ENCODE measurements around the gene GRN. TPM values are rescaled to one million over a fixed set of nuclear protein-coding genes. Genes with fewer than 3 reads are reported as not detected.
A peak's percentile ranks its signal among the peaks of the same experiment; 100 is the strongest.
"Not testable (repeated sequence)": the region's sequence is repeated elsewhere in the genome, so short reads cannot be mapped to it uniquely, and the experiment has no call there.

GRN gene
- polyA plus RNA-seq, 1 donor = 236 TPM

DNA sequence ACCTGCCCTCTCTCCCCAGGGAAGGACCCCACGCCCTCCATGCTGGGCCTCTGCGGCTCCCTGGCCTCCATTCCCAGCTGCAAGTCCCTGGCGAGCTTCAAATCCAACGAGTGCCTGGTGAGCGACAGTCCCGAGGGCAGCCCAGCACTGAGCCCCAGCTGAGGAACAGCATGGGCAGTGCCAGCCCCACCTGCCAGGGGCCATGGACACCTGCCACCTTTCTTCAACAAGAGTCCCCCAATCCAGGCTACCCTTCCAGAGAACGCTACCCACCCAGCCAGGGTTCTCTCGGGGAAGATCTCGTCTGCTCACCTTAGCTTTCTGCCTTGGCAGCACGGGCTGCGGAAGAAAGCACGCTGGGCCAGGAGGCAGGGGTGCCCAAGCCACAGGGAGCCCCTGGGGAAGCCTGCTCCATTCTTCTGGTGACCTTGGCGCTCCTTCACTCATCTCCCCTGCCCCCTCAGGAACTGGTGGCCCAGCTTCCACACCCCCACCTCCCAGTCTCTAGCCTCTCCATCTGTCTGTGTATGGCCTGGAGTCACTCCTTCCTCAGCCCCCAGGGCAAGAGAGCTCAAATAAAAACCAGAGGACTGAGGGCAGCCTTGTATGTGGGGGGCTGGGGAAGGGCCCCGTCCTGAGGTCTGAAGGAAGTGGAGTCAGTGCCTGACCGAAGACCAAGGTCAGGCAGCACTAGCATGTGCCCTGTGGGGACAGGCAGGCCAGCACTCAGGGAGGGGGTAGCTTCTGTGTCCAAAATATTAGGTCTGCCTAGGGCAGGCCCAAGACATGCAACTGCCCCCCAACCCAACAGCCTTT lies 26.8 kb upstream of the GRN start:
- no peak for DNase-seq

DNA sequence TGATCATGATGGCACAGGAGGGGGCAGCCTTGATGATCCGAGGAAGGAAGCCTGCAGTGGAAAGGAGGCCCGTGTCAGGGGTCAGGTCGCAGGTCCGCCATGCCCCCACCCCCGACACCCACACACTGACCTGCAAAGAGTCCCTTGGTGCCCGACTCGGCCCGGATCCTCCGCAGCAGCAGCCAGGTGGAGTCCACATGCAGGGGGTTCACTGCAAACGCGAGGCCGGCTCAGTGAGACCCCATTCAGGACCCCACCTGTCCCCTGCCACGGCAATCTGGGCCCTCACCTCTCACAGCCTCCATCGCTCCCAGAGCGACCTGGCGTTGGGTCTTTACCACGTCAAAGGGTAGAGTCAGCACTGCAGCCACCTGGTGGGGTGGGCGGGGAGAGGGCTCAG lies 25.0 kb upstream of the GRN start:
- no peak for DNase-seq

DNA sequence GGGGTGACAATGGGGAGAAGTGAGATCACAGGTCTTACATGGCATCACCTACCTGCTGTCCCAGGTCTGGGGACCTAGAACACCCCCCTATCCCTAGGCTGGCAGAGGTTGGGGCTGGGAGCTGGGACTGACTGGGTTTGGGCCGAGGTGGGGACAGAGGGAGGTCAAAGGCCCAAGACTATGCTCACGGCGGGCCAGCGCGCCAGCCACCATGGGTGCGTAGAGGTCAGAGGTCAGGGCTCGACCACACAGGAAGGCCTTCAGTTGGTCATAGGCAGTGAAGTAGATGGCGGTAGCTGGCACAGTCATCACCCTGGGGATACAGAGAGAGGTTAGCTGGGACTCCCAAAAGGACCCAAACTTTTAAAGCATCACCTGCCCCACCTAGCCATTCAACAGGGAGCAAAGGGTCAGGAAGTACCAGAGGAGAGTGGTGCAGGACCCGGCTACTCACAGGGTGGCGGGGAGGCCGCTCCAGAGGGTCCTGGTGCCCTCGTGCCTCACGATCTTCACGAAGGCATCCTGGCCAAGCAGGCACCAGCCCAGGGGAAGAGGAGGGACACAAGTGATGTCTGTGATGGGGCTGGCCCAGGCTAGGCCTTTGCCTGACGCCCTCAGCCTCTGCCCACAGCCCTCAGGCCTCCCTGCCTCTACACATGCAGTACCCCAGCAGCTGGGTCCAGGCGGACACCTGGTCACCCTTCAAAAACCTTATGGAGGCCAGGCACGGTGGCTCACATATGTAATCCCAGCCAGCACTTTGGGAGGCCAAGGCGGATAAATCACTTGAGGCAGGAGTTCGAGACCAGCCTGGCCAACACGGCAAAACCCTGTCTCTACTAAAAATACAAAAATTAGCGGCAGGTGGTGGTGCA lies 23.6 kb upstream of the GRN start:
- DNase-seq = no peak

DNA sequence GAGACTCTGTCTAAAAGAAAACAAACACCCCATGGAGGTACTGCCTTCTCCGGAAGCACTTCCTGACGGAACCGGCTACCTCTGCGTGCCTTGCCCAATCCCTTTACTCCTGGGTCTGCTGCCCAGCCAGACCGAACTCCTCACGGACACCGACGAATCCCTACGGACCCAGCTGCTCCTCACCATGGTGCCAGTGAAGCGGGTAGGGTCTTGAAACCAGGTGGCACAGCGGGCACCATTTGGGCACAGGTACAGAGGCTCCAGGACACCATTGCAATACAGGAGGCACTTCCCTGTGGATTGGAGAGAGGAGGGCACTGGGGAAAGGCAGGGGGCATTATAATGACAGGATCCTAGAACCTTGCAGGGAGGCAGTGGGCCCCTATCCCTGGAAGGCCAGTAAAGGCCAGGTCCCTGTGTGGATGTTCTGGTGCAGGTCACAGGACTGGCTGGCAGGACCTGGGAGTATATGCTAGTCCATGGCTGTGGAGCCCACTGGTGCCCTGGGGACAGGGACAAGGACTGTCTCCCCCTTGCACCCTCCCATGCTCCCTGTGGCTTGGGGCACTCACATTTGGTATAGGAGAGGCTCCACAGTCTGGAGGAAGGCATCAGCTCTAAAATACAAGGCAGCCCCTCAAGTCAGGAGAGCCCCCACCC lies 22.7 kb upstream of the GRN start:
- DNase-seq = no peak

DNA sequence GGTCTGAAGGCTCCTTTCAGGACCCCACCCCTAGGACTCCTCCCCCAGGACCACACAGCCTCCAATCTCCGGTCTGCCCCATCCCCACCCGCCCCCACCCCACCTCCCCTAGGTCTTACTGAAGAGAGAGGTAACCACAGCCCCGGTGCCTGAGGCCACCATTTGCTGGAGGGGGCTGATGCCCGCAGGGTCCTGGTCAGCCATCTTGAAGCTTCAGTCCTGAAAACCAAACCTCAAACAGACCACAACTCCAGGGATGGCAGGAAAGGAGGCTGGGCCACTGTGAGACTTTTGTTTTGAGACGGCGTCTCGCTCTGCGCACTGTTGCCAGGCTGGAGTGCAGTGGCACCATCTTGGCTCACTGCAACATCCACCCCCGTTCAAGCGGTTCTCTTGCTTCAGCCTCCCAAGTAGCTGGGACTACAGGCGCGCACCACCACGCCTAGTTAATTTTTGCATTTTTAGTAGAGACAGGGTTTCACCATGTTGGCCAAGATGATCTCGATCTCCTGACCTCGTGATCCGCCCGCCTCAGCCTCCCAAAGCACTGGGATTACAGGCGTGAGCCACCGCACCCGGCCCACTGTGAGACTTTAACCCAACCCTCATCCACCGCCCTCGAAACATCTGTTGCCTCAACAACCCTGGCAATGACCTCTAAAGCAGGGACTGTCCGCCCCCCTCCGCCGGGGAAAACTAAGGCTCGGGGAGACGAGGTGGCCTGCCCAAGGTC lies 21.6 kb upstream of the GRN start:
- no peak for DNase-seq

DNA sequence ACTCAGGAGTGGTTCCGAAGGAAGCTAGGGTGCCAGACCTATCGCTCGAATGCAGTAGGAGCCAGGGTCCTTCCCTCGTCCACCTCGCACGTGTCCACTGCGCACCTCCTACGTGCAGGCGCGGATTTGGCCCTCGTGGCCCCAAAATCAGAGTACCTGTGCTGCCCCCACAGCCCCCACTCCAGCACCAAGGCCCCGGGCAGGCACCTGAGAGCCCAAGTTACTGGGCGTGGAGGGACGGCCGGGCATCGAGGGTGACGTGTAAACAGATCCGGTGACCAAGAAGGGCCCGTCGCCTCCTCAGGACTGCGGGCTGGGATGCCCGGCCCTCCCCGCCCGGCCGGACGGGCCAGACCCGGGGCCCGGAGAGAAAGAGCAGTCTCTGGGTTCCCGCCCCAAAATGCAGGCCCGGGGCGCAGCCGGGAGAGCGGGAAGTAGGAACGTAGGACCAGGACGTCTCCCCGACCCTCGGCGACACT lies 21.0 kb upstream of the GRN start:
- DNase-seq = no peak

DNA sequence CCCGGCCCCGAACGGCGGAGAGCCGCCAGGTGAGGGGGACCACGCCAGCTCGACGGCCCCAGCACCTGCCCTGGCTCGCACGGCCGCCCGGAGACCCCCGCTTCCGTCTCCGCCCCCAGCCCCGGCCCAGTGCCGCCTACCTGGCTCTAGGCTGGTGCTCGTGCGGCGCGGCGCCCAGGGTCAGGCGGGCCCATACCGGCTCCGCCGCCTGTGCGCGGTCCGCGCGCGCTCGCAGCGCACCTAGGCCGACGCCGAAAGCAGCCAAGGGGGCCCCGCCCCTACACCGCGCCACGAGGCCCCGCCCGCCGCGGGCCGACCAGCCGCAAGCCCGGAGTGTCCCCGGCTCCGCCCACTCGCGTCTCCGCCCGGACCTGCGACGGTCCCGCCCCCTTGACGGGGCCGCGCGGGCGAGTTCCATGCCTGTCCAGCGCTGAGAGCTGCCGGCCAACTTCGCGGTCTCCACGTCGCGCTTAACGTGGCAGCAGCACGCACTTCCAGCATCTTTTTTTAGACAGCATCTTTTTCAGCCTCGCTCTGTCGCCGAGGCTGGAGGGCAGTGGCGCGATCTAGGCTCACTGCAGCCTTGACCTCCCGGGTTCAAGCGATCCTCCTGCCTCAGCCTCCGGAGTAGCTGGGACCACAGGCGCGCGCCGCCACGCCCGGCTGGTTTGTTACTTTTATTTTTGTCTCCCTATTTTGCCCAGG lies 20.4 kb upstream of the GRN start, which contains the start of gene SLC25A39:
TSS of gene SLC25A39 (minus strand) at position 253 of the 705 bp plus-strand sequence. CDS start 1,261 bp downstream, outside the sequence.
- DNase-seq = peak; percentile 93

DNA sequence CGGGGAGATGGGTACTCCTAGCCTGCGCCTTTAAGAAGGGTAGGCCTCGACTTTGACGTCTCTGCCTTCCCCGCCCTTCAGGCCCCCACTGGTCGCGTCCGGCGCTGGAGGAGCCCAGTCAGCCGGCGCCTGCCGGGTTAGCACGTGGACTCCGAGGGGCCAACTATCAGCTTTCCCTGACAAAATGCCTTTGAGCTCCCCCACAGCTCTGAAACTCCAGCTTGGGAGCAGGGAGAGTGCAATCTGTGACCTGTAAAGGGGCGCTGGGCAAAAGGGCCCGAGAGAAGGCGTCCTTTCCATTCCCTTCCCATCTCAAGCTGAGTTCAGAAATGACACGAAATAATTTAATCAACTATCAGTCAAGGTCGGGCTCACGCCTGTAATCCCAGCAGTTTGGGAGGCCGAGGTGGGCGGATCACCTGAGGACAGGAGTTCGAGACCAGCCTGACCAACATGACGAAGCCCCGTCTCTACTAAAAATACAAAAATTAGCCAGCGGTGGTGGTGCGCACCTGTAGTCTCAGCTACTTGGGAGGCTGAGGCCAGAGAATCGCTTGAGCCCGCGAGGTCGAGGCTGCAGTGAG lies 18.1 kb upstream of the GRN start:
- peak; percentile 94 for DNase-seq

DNA sequence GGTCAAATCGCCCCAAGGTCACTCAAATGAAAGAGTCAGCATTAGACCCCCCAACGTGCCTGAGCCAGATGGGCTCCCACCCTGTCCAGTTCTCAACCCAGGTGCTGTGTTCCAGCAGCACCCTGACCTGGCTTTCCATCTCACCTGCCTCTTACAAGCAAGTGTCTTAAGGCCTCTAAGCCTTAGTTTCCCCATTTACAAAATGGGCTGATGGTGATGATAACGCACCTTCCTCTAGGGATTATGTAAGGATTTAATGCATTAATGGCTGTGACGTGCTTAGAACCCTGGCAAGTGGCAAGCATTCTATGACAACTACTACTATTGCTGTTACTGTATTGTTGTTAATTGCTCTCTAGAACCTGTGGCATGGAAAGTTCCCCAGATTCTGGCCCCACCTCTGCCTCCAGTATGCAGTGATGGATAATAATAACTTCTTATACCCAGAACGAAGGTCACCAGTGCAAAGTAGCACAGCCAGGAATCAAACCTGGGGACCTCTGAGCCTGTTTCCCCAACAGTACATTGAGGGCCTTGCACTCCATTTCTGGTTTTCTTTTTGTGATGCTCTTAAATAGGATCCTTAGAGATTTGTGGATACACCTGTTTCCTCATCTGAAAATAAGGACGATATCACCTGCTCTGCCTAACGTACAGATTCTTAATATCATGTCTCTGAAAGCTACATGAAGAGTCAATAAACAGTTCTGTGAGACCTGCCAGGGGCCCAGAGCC lies 17.2 kb upstream of the GRN start:
- no peak for DNase-seq

DNA sequence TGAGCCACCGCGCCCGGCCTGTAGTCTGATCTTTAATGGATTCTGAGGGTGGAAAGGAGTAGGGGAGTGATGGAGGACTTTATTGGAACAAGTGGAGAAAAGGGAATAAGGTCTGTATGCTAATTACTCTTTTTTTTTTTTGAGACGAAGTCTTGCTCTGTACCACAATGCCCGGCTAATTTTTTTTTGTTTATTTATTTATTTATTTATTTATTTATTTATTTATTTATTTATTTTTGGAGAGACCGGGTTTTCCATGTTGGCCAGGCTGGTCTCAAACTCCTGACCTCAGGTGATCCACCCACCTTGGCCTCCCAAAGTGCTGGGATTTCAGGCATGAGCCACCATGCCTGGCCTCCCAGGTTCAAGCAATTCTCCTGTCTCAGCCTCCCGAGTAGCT lies 15.6 kb upstream of the GRN start:
- not testable (repeated sequence) for DNase-seq

DNA sequence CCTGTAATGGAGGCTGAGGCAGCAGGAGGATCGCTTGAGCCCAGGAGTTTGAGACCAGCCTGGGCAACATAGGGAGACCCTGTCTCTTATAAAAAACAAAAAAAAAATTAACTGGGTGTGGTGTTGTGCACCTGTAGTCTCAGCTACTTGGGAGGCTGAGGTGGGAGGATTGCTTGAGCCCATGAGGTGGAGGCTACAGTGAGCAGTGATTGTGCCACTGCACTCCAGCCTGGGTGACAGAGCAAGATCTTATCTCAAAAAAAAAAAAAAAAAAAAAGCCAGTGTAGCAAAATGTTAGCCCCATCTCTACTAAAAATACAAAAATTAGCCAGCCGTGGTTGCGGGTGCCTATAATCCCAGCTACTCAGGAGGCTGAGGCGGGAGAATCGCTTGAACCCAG lies 14.8 kb upstream of the GRN start:
- DNase-seq = not testable (repeated sequence)

DNA sequence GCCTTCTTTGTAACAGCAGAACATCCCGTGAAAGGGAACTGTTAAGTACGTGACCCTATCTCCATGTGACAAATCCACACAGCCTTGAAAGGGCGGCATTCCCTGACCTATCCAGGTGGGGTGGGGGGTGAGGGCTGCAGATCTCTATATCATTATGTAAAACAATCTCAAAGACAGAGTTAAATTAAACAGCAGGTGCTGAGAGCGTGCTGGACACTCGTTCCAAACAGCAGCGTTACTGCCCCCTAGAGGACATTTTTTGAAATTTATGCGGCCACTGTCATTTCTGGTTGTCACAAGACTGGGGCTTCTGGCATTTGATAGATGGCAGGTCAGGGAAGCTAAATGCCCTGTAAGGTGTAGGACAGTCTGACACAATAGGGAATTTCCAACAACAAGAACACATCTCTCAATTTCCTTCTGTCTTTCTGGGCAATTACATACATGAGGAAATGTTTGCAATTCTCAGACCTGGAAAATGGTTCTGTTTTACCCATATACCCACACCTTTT lies 13.8 kb upstream of the GRN start:
- no peak for DNase-seq

DNA sequence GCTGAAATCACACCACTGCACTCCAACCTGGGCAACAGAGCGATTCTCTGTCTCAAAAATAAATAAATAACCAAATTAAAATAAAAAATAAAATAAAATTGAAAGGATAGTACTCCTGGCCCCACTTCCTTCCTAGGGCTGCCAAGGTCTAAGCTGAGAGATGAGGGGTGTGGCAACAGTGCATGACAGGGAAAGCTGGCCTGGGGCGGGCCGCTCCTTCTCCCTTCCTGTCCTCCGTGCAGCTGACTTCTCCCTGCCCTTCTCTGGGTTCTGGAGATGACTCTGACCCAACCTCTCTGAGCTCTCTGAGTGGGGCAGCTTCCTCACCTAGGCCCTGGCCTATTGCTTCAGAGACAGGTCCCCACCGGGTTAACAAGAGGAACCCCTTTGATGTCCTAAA lies 11.7 kb upstream of the GRN start:
- DNase-seq = no peak

DNA sequence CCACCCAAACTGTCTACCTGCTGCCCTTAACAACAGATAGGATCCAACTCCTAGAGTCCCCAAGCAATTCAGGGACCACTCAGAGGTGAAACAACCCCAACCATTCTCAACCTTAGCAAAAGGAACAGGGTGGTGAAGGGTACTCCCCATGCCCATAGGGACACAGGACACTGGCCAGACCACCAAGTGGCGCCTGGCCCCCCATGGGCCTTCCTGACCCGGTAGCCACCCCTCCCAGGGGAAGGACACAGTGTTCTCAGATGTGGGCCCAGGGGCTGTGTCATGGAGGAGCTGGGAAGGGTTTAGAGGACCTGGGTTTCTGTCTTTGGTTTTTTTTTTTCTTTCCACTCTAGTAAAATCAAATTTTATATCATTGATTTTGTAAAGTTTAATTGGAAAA lies 10.8 kb upstream of the GRN start:
- DNase-seq = no peak

DNA sequence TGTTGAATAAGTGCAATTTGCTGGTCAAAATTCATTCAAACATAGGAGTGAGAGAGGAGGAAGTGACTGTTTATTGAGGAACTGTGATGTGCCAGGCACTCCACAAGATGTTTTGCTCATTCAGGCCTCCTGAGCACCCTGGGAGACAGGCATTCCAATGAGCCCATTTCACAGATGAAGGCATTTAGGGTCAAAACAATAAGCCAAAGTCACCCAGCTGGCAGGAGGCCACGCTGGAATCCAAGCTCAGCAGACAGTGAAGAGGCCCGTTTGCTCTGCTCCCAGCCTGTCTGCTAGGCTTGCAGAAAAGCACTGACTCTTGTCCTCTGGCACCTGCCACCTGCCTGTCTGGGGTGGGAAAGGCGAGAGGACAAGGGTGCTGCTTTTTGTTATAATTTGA lies 10.4 kb upstream of the GRN start:
- DNase-seq = no peak

DNA sequence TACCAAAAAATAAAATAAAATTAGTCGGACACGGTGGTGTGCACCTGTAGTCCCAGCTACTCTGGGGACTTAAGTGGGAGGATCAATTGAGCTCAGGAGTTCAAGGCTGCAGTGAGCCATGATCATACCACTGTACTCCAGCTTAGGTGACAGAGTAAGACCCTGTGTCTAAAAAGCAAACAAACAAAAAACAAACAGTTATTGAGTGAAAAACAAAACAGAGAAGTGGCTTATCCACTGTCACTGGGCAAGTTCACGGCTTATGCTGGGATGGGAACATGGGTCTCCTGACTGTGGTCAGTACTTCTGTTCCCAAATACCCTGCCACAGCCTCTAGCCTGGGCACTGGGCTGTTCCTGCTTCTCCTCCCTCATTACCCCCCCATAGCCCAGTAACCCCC lies 9.5 kb upstream of the GRN start:
- DNase-seq = no peak

DNA sequence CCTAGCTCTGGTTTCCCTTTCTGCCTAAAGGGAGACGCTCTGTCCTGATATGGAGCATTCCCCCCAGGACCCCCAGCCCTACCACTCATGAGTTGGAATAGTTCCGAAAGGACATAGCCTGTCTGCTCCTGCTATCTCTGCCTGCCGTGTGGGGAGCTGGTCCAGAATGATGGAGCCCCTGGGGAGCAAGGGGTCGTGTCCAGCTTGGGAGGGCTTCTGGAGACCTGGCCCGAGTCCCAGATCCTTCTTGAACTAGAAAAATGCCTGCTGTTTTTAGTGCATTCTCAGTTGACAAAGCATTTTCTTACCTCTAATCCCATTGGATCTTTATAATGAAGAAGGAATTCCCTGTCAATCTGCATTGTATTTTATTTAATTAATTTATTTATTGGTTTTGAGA lies 9.1 kb upstream of the GRN start:
- DNase-seq = no peak

DNA sequence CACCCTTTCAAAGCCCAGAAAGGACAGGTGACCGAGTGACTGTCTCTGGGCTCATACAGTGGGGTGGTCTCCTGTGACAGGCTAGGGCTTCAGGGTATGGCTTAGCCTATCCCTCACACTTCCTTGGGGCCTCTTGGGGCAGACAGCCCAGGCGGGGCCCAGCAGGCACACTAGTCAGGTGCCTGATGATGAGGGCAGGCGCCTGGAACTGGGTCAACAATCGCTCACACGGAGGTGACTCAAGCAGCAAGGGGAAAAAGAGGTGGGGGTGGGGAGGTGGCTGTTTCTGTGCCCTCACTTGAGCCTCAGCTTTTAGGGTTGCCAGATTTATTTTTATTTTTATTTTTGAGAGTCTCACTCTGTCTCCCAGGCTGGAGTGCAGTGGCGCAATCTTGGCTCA lies 6.4 kb upstream of the GRN start:
- no peak for DNase-seq

DNA sequence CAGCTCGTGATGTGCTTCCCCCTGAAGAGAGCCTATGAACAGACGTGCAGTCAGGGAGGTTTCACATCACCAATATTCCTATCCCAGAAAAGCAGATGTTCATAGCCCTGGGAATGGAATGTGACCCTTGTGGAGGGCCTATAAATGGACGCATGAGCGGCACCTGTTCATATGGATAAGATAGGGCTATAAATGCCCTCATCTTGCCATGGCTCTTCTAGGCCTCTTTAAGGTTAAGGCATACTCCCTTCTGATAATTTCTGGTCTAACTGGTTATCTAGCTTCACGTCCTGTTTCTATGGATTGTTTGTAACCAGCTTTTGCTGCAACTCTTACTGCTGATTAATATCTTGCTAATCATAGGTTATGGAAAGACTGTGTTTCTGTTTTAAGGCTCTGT lies 4.5 kb upstream of the GRN start:
- not testable (repeated sequence) for DNase-seq
